GM23338 (cell line): ENCODE data around the gene CADPS. TPM values are rescaled to one million over a fixed set of nuclear protein-coding genes. Genes with fewer than 3 reads are reported as not detected.

Source experiments
- ATAC-seq: fragments of 200-7000 bp; cut with Tn5 transposase; 3 replicates; pipeline ENCODE4 v1.9.1; 2020
- DNase-seq: peaks from one replicate; pipeline ENCODE4 v3.0.0-alpha.2; 2015; ENCODE audit warnings: low spot score
- H2AFZ ChIP-seq: fragments of 200-600 bp; sonication (generic); 2 replicates; pipeline ENCODE4 v1.8.0; 2016; ENCODE audit warnings: antibody characterized with exemption, mild to moderate bottlenecking, moderate library complexity
- H3F3A ChIP-seq: fragments of 200-600 bp; sonication (generic); replicated peaks from 2 replicates; pipeline ENCODE4 v1.8.0; 2017; ENCODE audit warnings: antibody characterized with exemption, mixed run types, low read depth
- H3K27ac ChIP-seq: fragments of 200-600 bp; sonication (generic); 2 replicates; pipeline ENCODE4 v1.6.1; 2016; ENCODE audit warnings: low read depth
- H3K27me3 ChIP-seq: fragments of 200-600 bp; sonication (generic); 2 replicates; pipeline ENCODE4 v1.8.0; 2016; ENCODE audit warnings: mild to moderate bottlenecking, mixed run types, moderate library complexity; ENCODE audit not compliant: insufficient read depth
- H3K36me3 ChIP-seq: fragments of 200-600 bp; sonication (generic); 2 replicates; pipeline ENCODE4 v1.8.0; 2016; ENCODE audit warnings: mild to moderate bottlenecking; ENCODE audit not compliant: insufficient read depth
- H3K4me1 ChIP-seq: fragments of 200-600 bp; sonication (generic); 2 replicates; pipeline ENCODE4 v1.8.0; 2016; ENCODE audit warnings: mild to moderate bottlenecking, moderate library complexity; ENCODE audit not compliant: insufficient read depth
- H3K4me2 ChIP-seq: fragments of 200-600 bp; sonication (generic); 2 replicates; pipeline ENCODE4 v1.7.1; 2017; ENCODE audit warnings: mixed run types
- H3K4me3 ChIP-seq: fragments of 200-600 bp; sonication (generic); 2 replicates; pipeline ENCODE4 v1.6.1; 2016; ENCODE audit warnings: mixed run types
- H3K79me2 ChIP-seq: fragments of 200-600 bp; sonication (generic); replicated peaks from 2 replicates; pipeline ENCODE4 v1.8.0; 2017; ENCODE audit warnings: mild to moderate bottlenecking; ENCODE audit not compliant: insufficient read depth
- H3K9me2 ChIP-seq: fragments of 200-600 bp; sonication (generic); 2 replicates; pipeline ENCODE4 v1.8.0; 2017; ENCODE audit not compliant: insufficient read depth
- H4K20me1 ChIP-seq: fragments of 200-600 bp; sonication (generic); replicated peaks from 2 replicates; pipeline ENCODE4 v1.8.0; 2017; ENCODE audit warnings: mild to moderate bottlenecking; ENCODE audit not compliant: insufficient read depth
- H3K27ac Mint-ChIP-seq: 2 replicates; pipeline ENCODE4 v1.8.0; 2020; ENCODE audit warnings: inconsistent platforms, mild to moderate bottlenecking, moderate library complexity, mixed read lengths
- H3K27me3 Mint-ChIP-seq: 3 replicates; pipeline ENCODE4 v1.8.0; 2022; ENCODE audit warnings: low read depth, mild to moderate bottlenecking, moderate library complexity, mixed read lengths, inconsistent platforms; ENCODE audit not compliant: insufficient read depth, poor library complexity
- H3K36me3 Mint-ChIP-seq: 3 replicates; pipeline ENCODE4 v1.8.0; 2021; ENCODE audit warnings: low read depth, mild to moderate bottlenecking, inconsistent platforms, moderate library complexity, mixed read lengths
- H3K4me1 Mint-ChIP-seq: 3 replicates; pipeline ENCODE4 v1.8.0; 2020; ENCODE audit warnings: mild to moderate bottlenecking, inconsistent platforms, mixed read lengths
- H3K4me3 Mint-ChIP-seq: 3 replicates; pipeline ENCODE4 v1.8.0; 2021; ENCODE audit warnings: moderate library complexity, mild to moderate bottlenecking, inconsistent platforms, mixed read lengths
- H3K9me3 Mint-ChIP-seq: 3 replicates; pipeline ENCODE4 v1.8.0; 2020; ENCODE audit warnings: moderate library complexity, mild to moderate bottlenecking, inconsistent platforms, mixed read lengths
- CREB1 ChIP-seq: fragments of 250-450 bp; sonication (Bioruptor Pico); IDR thresholded peaks from 2 replicates; pipeline ENCODE4 v1.5.0; 2020; ENCODE audit warnings: low read depth, mild to moderate bottlenecking, moderate library complexity
- CTCF ChIP-seq, 2 experiments: fragments of 200-600 bp in 1 of 2; sonication (generic) in 1 of 2; conservative IDR thresholded peaks; 2 replicates each; pipeline versions ENCODE4 v1.5.1 to v1.6.1; 2016 to 2017; ENCODE audit warnings: antibody characterized with exemption in 2 of 2, low read depth in 2 of 2, mild to moderate bottlenecking in 2 of 2, moderate library complexity in 1 of 2
- ETS1 ChIP-seq: IDR thresholded peaks from 2 replicates; pipeline ENCODE4 v1.6.1; 2016; ENCODE audit warnings: antibody characterized with exemption
- EZH2 ChIP-seq: fragments of 200-600 bp; sonication (generic); IDR thresholded peaks from one replicate; pipeline ENCODE4 v1.8.0; 2017; ENCODE audit warnings: antibody characterized with exemption, mild to moderate bottlenecking, low read depth; ENCODE audit not compliant: unreplicated experiment
- EZH2phosphoT487 ChIP-seq: fragments of 200-600 bp; sonication (generic); IDR thresholded peaks from one replicate; pipeline ENCODE4 v1.8.1; 2018; ENCODE audit warnings: antibody characterized with exemption; ENCODE audit not compliant: unreplicated experiment
- JUNB ChIP-seq: IDR thresholded peaks from one replicate; pipeline ENCODE4 v1.6.1; 2016; ENCODE audit warnings: antibody characterized with exemption; ENCODE audit not compliant: unreplicated experiment
- NANOG ChIP-seq: IDR thresholded peaks from 2 replicates; pipeline ENCODE4 v1.6.1; 2016; ENCODE audit warnings: antibody characterized with exemption, borderline replicate concordance
- POLR2AphosphoS5 ChIP-seq: IDR thresholded peaks from 2 replicates; pipeline ENCODE4 v1.6.1; 2016; ENCODE audit warnings: antibody characterized with exemption, low read depth
- REST ChIP-seq: IDR thresholded peaks from one replicate; pipeline ENCODE4 v1.6.1; 2018; ENCODE audit warnings: antibody characterized with exemption; ENCODE audit not compliant: unreplicated experiment
- STAT1 ChIP-seq: IDR thresholded peaks from one replicate; pipeline ENCODE4 v1.6.1; 2016; ENCODE audit warnings: antibody characterized with exemption; ENCODE audit not compliant: unreplicated experiment
- ZNF114 ChIP-seq: fragments of 250-450 bp; sonication (Bioruptor Pico); IDR thresholded peaks from 2 replicates; pipeline ENCODE4 v1.5.0; 2020; ENCODE audit warnings: mild to moderate bottlenecking, moderate library complexity
- ZNF331 ChIP-seq: fragments of 250-450 bp; sonication (Bioruptor Pico); IDR thresholded peaks from 2 replicates; pipeline ENCODE4 v1.5.0; 2020; ENCODE audit warnings: low read depth, mild to moderate bottlenecking, moderate library complexity
- ZNF462 ChIP-seq: fragments of 250-450 bp; sonication (Bioruptor Pico); IDR thresholded peaks from 2 replicates; pipeline ENCODE4 v1.5.0; 2020; ENCODE audit warnings: mild to moderate bottlenecking, moderate library complexity
- polyA plus RNA-seq: library from polyadenylated mRNA; unstranded; fragments of >200 nt; fragmentation: Nextera tagmentation; extraction: Ambion mirVana; gene quantifications from 2 replicates; pipeline ENCODE4 v1.2.1, GENCODE V29; 2016
- total RNA-seq: library from RNA; depleted of rRNA; stranded (reverse); fragments of >200 nt; shearing (Covaris generic); gene quantifications from 2 replicates; pipeline ENCODE4 v1.2.3, GENCODE V29; 2014

Gene CADPS
- total and polyA plus RNA-seq, 2 experiments from 2014 or later, result 14.7 to 22.0 TPM

- no peak for DNase-seq
- no peaks in the 10 kb centered on the region for H3K4me1 Mint-ChIP-seq
- no peaks in the 10 kb centered on the region for H3K79me2 ChIP-seq
- TF ChIP-seq ETS1 (no peak), NANOG (no peak), REST (no peak), CTCF (conservative IDR thresholded peaks at IDR 0.05; ENCODE audit: low read depth in 2 of 2) (no peak), CREB1 (no peak), EZH2phosphoT487 (no peak), STAT1 (no peak), POLR2AphosphoS5 (no peak), JUNB (no peak), ZNF114 (CRISPR knock-in tag) (no peak), EZH2 (no peak), ZNF331 (no peak), ZNF462 (CRISPR knock-in tag) (no peak)
- no peaks in the 10 kb centered on the region for H3K9me3 Mint-ChIP-seq
- H4K20me1 ChIP-seq, result no peaks in the 10 kb centered on the region
- no peak overlapping the region for H2AFZ ChIP-seq
- no peak overlapping the region for H3K27ac ChIP-seq
- no peak overlapping the region for H3K4me2 ChIP-seq
- no peaks in the 10 kb centered on the region for H3K27me3 Mint-ChIP-seq
- H3K9me2 ChIP-seq, result no peaks in the 10 kb centered on the region; the same call in 1 of the 2 replicates
- H3K27me3 ChIP-seq, result no peaks in the 10 kb centered on the region
- no peaks in the 10 kb centered on the region for H3K36me3 ChIP-seq
- H3K36me3 Mint-ChIP-seq, result no peaks in the 10 kb centered on the region
- no peak for ATAC-seq
- no peaks in the 10 kb centered on the region for H3F3A ChIP-seq
- no peaks in the 10 kb centered on the region for H3K4me1 ChIP-seq
- no peak overlapping the region for H3K4me3 ChIP-seq
- H3K27ac Mint-ChIP-seq, result no peak overlapping the region
- H3K4me3 Mint-ChIP-seq, result no peak overlapping the region
Measured at GRCh38 chr3:62587169-62587568, 288.0 kb downstream of the CADPS start.
